Posterior cingulate gyrus (tissue), 11 donors: Measurements from ENCODE around the gene USP40.
"Not testable (repeated sequence)": the region's sequence is repeated elsewhere in the genome, so short reads cannot be mapped to it uniquely, and the experiment has no call there.

Experiments
- DNase-seq, 10 donors: peaks; one replicate each; pipeline versions ENCODE4 v3.0.0 to v3.0.0-alpha.2; 2020 to 2021; ENCODE audit warnings: mixed read lengths in 3 of 10
- intact Hi-C: fragments of 100-400 bp; cut with DNase I; formaldehyde crosslinking; loops from one replicate; pipeline ENCODE4 v1.15.1; 2023

USP40 gene

GRCh38 chr2:233566141-233566956, at the start of gene USP40:
USP40 (minus strand) TSS chr2:233566782; CDS start chr2:233565554, 1,228 bp downstream.
- DNase-seq = peak; percentile 65 to 97 (median 83)
- intact Hi-C loops = no loop called here

GRCh38 chr2:233611284-233611683, 44.7 kb upstream of the USP40 start:
- no peak for DNase-seq
- intact Hi-C loops = no loop called here

GRCh38 chr2:233605680-233606079, 39.1 kb upstream of the USP40 start:
- DNase-seq = no peak
- intact Hi-C loops = no loop called here

GRCh38 chr2:233604826-233605225, 38.2 kb upstream of the USP40 start:
- DNase-seq = no peak
- intact Hi-C loops = no loop called here

- intact Hi-C loops = no loop called here
- no peak for DNase-seq
Observed at GRCh38 chr2:233603520-233603919, 36.9 kb upstream of the USP40 start.

- intact Hi-C loops = no loop called here
- DNase-seq = no peak
Observed at GRCh38 chr2:233602076-233602475, 35.5 kb upstream of the USP40 start.

- DNase-seq = no peak
- intact Hi-C loops = no loop called here
Observed at GRCh38 chr2:233600386-233600785, 33.8 kb upstream of the USP40 start.

GRCh38 chr2:233598952-233599351, 32.4 kb upstream of the USP40 start:
- no peak for DNase-seq
- intact Hi-C loops = no loop called here

GRCh38 chr2:233597522-233597921, 30.9 kb upstream of the USP40 start:
- intact Hi-C loops = no loop called here
- no peak for DNase-seq

GRCh38 chr2:233593201-233593600, 26.6 kb upstream of the USP40 start:
- DNase-seq = no peak
- intact Hi-C loops = no loop called here

- intact Hi-C loops = not testable (repeated sequence)
Observed at GRCh38 chr2:233592706-233593105, 26.1 kb upstream of the USP40 start.

GRCh38 chr2:233588400-233588799, 21.8 kb upstream of the USP40 start:
- DNase-seq = no peak
- intact Hi-C loops = no loop called here

More at GRCh38 chr2:233592706-233593105, 26.1 kb upstream of the USP40 start:
- DNase-seq = not testable (repeated sequence)

GRCh38 chr2:233584210-233584609, 17.6 kb upstream of the USP40 start:
- DNase-seq = no peak
- intact Hi-C loops = no loop called here

GRCh38 chr2:233583217-233583965, 16.8 kb upstream of the USP40 start:
- DNase-seq, intact Hi-C loops: not testable (repeated sequence)

GRCh38 chr2:233577341-233577740, 10.8 kb upstream of the USP40 start:
- DNase-seq, intact Hi-C loops: not testable (repeated sequence)

- intact Hi-C loops = no loop called here
Observed at GRCh38 chr2:233572468-233572867, 5.9 kb upstream of the USP40 start.

GRCh38 chr2:233571462-233571861, 4.9 kb upstream of the USP40 start:
- intact Hi-C loops = no loop called here
- no peak for DNase-seq

More at GRCh38 chr2:233572468-233572867, 5.9 kb upstream of the USP40 start:
- no peak for DNase-seq

- DNase-seq = no peak
- intact Hi-C loops = no loop called here
Observed at GRCh38 chr2:233571001-233571400, 4.4 kb upstream of the USP40 start.

- intact Hi-C loops = no loop called here
- DNase-seq = no peak
Observed at GRCh38 chr2:233565685-233566140, 869 bp downstream of the USP40 start.

- intact Hi-C loops = no loop called here
- DNase-seq = no peak
Observed at GRCh38 chr2:233563663-233564430, 2.7 kb downstream of the USP40 start.
